Keratinocyte (primary cell): Measurements from ENCODE around the gene CCDC82. TPM values are rescaled to one million over a fixed set of nuclear protein-coding genes. Genes with fewer than 3 reads are reported as not detected.

Experiments
- DNase-seq: peaks from one replicate; pipeline ENCODE4 v3.0.0-alpha.2; 2011; ENCODE audit warnings: low read depth, missing footprints, low spot score
- FAIRE-seq: peaks from 2 replicates; lab custom pipeline; 2011; peaks lifted over from hg19 to GRCh38; lab: Jason Lieb, UNC
- H2AFZ ChIP-seq: 2 replicates; pipeline ENCODE4 v1.6.0; 2012; ENCODE audit warnings: low read length, control low read depth, inconsistent platforms; ENCODE audit not compliant: control insufficient read depth
- H3K27ac ChIP-seq: 2 replicates; pipeline ENCODE4 v1.5.1; 2011; ENCODE audit warnings: low read length; ENCODE audit not compliant: control insufficient read depth, insufficient read depth
- H3K27me3 ChIP-seq: 3 replicates; pipeline ENCODE4 v1.6.0; 2011; ENCODE audit warnings: low read length; ENCODE audit not compliant: control insufficient read depth, insufficient read depth; ENCODE audit errors: extremely low read depth
- H3K36me3 ChIP-seq, 2 experiments: 2 replicates in 1 of 2; 3 replicates in 1 of 2; pipeline ENCODE4 v1.5.1; 2011; ENCODE audit warnings: low read length in 2 of 2, mild to moderate bottlenecking in 1 of 2; ENCODE audit not compliant: control insufficient read depth in 2 of 2, insufficient read depth in 2 of 2; ENCODE audit errors: extremely low read depth in 1 of 2
- H3K4me1 ChIP-seq: 3 replicates; pipeline ENCODE4 v1.5.1; 2011; ENCODE audit warnings: low read length; ENCODE audit not compliant: control insufficient read depth, insufficient read depth; ENCODE audit errors: extremely low read depth
- H3K4me2 ChIP-seq: 3 replicates; pipeline ENCODE4 v1.6.0; 2011; ENCODE audit warnings: low read depth, low read length; ENCODE audit not compliant: control insufficient read depth, insufficient read depth; ENCODE audit errors: extremely low read depth
- H3K4me3 ChIP-seq, 3 experiments: fragments of 200-600 bp in 1 of 3; sonication (generic) in 1 of 3; 2 replicates in 2 of 3; 3 replicates in 1 of 3; pipeline ENCODE4 v1.5.1; 2011 to 2016; ENCODE audit warnings: low read length in 3 of 3, mild to moderate bottlenecking in 3 of 3, control low read depth in 2 of 3, inconsistent platforms in 1 of 3, low read depth in 1 of 3, mixed read lengths in 1 of 3, mixed run types in 1 of 3, moderate library complexity in 1 of 3; ENCODE audit not compliant: control insufficient read depth in 2 of 3, insufficient read depth in 2 of 3; ENCODE audit errors: extremely low read depth in 1 of 3
- H3K79me2 ChIP-seq: 2 replicates; pipeline ENCODE4 v1.6.0; 2012; ENCODE audit warnings: low read length; ENCODE audit not compliant: control insufficient read depth, insufficient read depth
- H3K9ac ChIP-seq: 3 replicates; pipeline ENCODE4 v1.6.0; 2011; ENCODE audit warnings: low read length; ENCODE audit not compliant: control insufficient read depth, insufficient read depth; ENCODE audit errors: extremely low read depth
- H3K9me1 ChIP-seq: 3 replicates; pipeline ENCODE4 v1.6.0; 2011; ENCODE audit warnings: low read length; ENCODE audit not compliant: control insufficient read depth, insufficient read depth; ENCODE audit errors: extremely low read depth
- H3K9me3 ChIP-seq: 2 replicates; pipeline ENCODE4 v1.5.1; 2012; ENCODE audit warnings: low read depth, low read length; ENCODE audit not compliant: control insufficient read depth
- H4K20me1 ChIP-seq: 3 replicates; pipeline ENCODE4 v1.6.0; 2011; ENCODE audit warnings: low read length; ENCODE audit not compliant: control insufficient read depth, insufficient read depth; ENCODE audit errors: extremely low read depth
- EZH2 ChIP-seq: IDR thresholded peaks from one replicate; pipeline ENCODE4 v1.6.1; 2012; ENCODE audit warnings: inconsistent platforms, mild to moderate bottlenecking, low read length, moderate library complexity
- dilution Hi-C: fragments of 300-500 bp; cut with MboI; formaldehyde crosslinking; loops from one replicate; pipeline ENCODE4 v1.7.0; 2020; ENCODE audit warnings: low sequenced_read_pairs; ENCODE audit not compliant: extremely low pct_ligation_motif_present
- polyA plus RNA-seq, 5 experiments: library from polyadenylated mRNA; depleted of rRNA in 3 of 5; stranded (reverse) in 3 of 5; stranded (forward) in 1 of 5; unstranded in 1 of 5; fragments of >200 nt; gene quantifications; 1 replicate in 1 of 5; 2 replicates in 3 of 5; 3 replicates in 1 of 5; pipeline versions ENCODE4 v1.2.1 to v1.2.3, GENCODE V29; 2011 to 2012; ENCODE audit warnings: missing spikeins in 2 of 5, low read depth in 1 of 5, low replicate concordance in 1 of 5
- TF ChIP-seq, protein P1 (sequence below), 3 experiments: IDR thresholded peaks in 1 of 3; conservative IDR thresholded peaks in 1 of 3; optimal IDR thresholded peaks in 1 of 3; 2 replicates in 2 of 3; 3 replicates in 1 of 3; pipeline versions ENCODE3 to v1.5.1; 2011; ENCODE audit warnings: low read length in 3 of 3, mild to moderate bottlenecking in 3 of 3, moderate library complexity in 2 of 3, control low read depth in 1 of 3, inconsistent platforms in 1 of 3; ENCODE audit not compliant: insufficient read depth in 2 of 3; ENCODE audit errors: extremely low read depth in 1 of 3

CCDC82 gene
- polyA plus RNA-seq, 1 donor (not counting 4 experiments of a cell fraction or from before 2014, with no cell fraction given): 19.3 TPM

DNA sequence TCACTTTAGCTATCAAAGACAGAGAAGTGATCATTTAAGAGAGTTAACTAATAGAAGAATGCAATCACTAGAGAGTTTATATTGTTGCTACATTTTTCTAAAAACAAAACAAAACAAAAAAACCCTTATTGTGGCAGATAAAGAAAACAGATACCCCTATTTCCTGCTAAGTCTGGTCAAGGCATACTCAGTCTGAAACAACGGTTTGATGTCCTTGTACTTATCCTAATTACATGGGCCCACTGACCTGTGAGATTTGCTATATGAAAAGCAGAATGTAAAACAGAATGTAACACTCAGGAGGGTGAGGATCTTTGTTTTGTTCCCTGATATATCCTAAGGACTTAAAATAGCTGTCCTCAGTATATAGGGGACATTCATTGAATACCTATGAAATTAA lies 71.3 kb downstream of the CCDC82 start:
- dilution Hi-C loops: no loop called here
- H3K4me2 ChIP-seq: no peak overlapping the region

DNA sequence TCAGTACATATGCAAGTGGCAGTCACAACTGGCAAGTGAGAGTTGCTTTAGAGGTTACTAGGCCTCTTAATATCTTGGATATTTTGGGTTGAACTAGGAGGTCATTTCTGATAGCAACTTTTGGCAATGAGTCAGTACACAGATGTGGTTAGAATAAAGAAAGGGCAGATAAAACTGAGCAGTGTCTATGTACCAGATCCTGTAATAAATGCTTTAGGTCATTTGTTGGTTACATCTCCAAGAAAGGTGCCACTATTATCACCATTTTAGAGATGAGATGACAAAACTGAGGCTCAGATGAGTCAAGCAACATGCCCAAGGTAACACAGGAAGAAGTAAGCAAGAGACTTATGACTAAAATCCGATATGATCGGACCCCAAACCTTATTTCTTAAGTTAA lies 71.7 kb downstream of the CCDC82 start:
- no peak for FAIRE-seq
- H3K79me2 ChIP-seq: peaks cover 11% of the 10 kb centered on the region
- no peaks in the 10 kb centered on the region for H3K9me3 ChIP-seq
- dilution Hi-C loops: no loop called here
- no peak for DNase-seq
- H3K27me3 ChIP-seq: no peaks in the 10 kb centered on the region
- TF ChIP-seq, protein P1, sequence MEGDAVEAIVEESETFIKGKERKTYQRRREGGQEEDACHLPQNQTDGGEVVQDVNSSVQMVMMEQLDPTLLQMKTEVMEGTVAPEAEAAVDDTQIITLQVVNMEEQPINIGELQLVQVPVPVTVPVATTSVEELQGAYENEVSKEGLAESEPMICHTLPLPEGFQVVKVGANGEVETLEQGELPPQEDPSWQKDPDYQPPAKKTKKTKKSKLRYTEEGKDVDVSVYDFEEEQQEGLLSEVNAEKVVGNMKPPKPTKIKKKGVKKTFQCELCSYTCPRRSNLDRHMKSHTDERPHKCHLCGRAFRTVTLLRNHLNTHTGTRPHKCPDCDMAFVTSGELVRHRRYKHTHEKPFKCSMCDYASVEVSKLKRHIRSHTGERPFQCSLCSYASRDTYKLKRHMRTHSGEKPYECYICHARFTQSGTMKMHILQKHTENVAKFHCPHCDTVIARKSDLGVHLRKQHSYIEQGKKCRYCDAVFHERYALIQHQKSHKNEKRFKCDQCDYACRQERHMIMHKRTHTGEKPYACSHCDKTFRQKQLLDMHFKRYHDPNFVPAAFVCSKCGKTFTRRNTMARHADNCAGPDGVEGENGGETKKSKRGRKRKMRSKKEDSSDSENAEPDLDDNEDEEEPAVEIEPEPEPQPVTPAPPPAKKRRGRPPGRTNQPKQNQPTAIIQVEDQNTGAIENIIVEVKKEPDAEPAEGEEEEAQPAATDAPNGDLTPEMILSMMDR (optimal IDR thresholded peaks at IDR 0.05 in 1 of 3, IDR thresholded peaks at IDR 0.05 in 1 of 3, conservative IDR thresholded peaks at IDR 0.05 in 1 of 3; ENCODE audit: extremely low read depth in 1 of 3, insufficient read depth in 2 of 3, low read length in 3 of 3): no peak
- TF ChIP-seq EZH2: no peak
- H3K4me3 ChIP-seq: no peak overlapping the region
- peaks cover 58% of the 10 kb centered on the region for H3K4me1 ChIP-seq
- peak overlapping the region; percentile 68 for H3K4me2 ChIP-seq
- no peaks in the 10 kb centered on the region for H3K9me1 ChIP-seq
- H3K9ac ChIP-seq: no peak overlapping the region
- H3K27ac ChIP-seq: no peak overlapping the region
- H2AFZ ChIP-seq: no peak overlapping the region
- no peaks in the 10 kb centered on the region for H3K36me3 ChIP-seq
- H4K20me1 ChIP-seq: no peaks in the 10 kb centered on the region

More for the DNA sequence above, 71.3 kb downstream of the CCDC82 start:
- DNase-seq: no peak
- no peaks in the 10 kb centered on the region for H3K9me1 ChIP-seq
- H3K4me3 ChIP-seq: no peak overlapping the region
- no peaks in the 10 kb centered on the region for H3K9me3 ChIP-seq
- no peak overlapping the region for H3K27ac ChIP-seq
- H4K20me1 ChIP-seq: no peaks in the 10 kb centered on the region
- no peak for FAIRE-seq
- TF ChIP-seq, protein P1 (optimal IDR thresholded peaks at IDR 0.05 in 1 of 3, IDR thresholded peaks at IDR 0.05 in 1 of 3, conservative IDR thresholded peaks at IDR 0.05 in 1 of 3; ENCODE audit: extremely low read depth in 1 of 3, insufficient read depth in 2 of 3, low read length in 3 of 3): no peak
- TF ChIP-seq EZH2: no peak
- H2AFZ ChIP-seq: no peak overlapping the region
- no peak overlapping the region for H3K9ac ChIP-seq
- peaks cover 8% of the 10 kb centered on the region for H3K79me2 ChIP-seq
- H3K36me3 ChIP-seq: no peaks in the 10 kb centered on the region
- peaks cover 54% of the 10 kb centered on the region for H3K4me1 ChIP-seq
- H3K27me3 ChIP-seq: no peaks in the 10 kb centered on the region
